H1 (cell line): ENCODE results near the gene PHLDA2. TPM values are rescaled to one million over a fixed set of nuclear protein-coding genes. Genes with fewer than 3 reads are reported as not detected.

ENCODE experiments used
- CTCF ChIA-PET: fragments of 300-600 bp; sonication (Branson Sonifier 250); formaldehyde crosslinking; loops from one replicate; lab custom pipeline; 2021; ENCODE audit not compliant: partially characterized antibody; lab: Charles Lee
- POLR2A ChIA-PET: fragments of 300-600 bp; sonication (Branson Sonifier 250); formaldehyde crosslinking; loops from one replicate; lab custom pipeline; 2021; ENCODE audit warnings: inconsistent platforms; ENCODE audit not compliant: partially characterized antibody; lab: Charles Lee
- DNase-seq, 2 experiments: peaks; one replicate each; pipeline versions ENCODE4 v3.0.0 to v3.0.0-alpha.2; 2010 to 2022; ENCODE audit warnings: low spot score in 2 of 2, low read depth in 1 of 2, mixed read lengths in 1 of 2
- FAIRE-seq: peaks from 2 replicates; lab custom pipeline; 2011; peaks lifted over from hg19 to GRCh38; lab: Jason Lieb, UNC
- H2AFZ ChIP-seq: 2 replicates; pipeline ENCODE4 v1.8.1; 2012; ENCODE audit warnings: low read length, inconsistent platforms
- H2AK5ac ChIP-seq: 2 replicates; pipeline ENCODE4 v1.6.1; 2013; ENCODE audit warnings: low read depth, low read length
- H2BK120ac ChIP-seq: replicated peaks from 2 replicates; pipeline ENCODE3; 2013; ENCODE audit warnings: low read depth, low read length, inconsistent platforms
- H2BK12ac ChIP-seq: 2 replicates; pipeline ENCODE4 v1.6.1; 2013; ENCODE audit warnings: low read depth, low read length
- H2BK15ac ChIP-seq: 2 replicates; pipeline ENCODE4 v1.6.1; 2013; ENCODE audit warnings: low read length
- H2BK20ac ChIP-seq: 2 replicates; pipeline ENCODE4 v1.6.1; 2013; ENCODE audit warnings: low read length
- H2BK5ac ChIP-seq: 2 replicates; pipeline ENCODE4 v1.6.1; 2013; ENCODE audit warnings: low read depth, low read length
- H3K14ac ChIP-seq: 2 replicates; pipeline ENCODE4 v1.6.1; 2013; ENCODE audit warnings: inconsistent platforms; ENCODE audit not compliant: insufficient read length
- H3K18ac ChIP-seq: 2 replicates; pipeline ENCODE4 v1.6.1; 2013; ENCODE audit warnings: low read length; ENCODE audit errors: extremely low read depth
- H3K23ac ChIP-seq: 2 replicates; pipeline ENCODE4 v1.6.1; 2013; ENCODE audit warnings: inconsistent platforms; ENCODE audit not compliant: insufficient read length
- H3K23me2 ChIP-seq: 2 replicates; pipeline ENCODE4 v1.6.1; 2013; ENCODE audit warnings: low read depth, low read length
- H3K27ac ChIP-seq: 2 replicates; pipeline ENCODE4 v1.6.1; 2011; ENCODE audit warnings: low read depth, low read length, inconsistent platforms
- H3K27me3 ChIP-seq, 4 experiments: replicated peaks in 1 of 4; 1 replicate in 1 of 4; 2 replicates in 3 of 4; pipeline versions ENCODE4 v1.6.1 to v1.8.1; 2011 to 2013; ENCODE audit warnings: low read length in 3 of 4, mild to moderate bottlenecking in 3 of 4, inconsistent platforms in 2 of 4, mixed read lengths in 2 of 4, moderate library complexity in 1 of 4; ENCODE audit not compliant: control insufficient read depth in 3 of 4, insufficient read depth in 3 of 4; ENCODE audit errors: extremely low read depth in 1 of 4
- H3K36me3 ChIP-seq, 4 experiments: 2 replicates each; pipeline versions ENCODE4 v1.6.1 to v1.8.1; 2011 to 2013; ENCODE audit warnings: mild to moderate bottlenecking in 4 of 4, low read length in 3 of 4, moderate library complexity in 2 of 4, control low read depth in 1 of 4, inconsistent platforms in 1 of 4; ENCODE audit not compliant: insufficient read depth in 4 of 4, control insufficient read depth in 2 of 4
- H3K4ac ChIP-seq: replicated peaks from 2 replicates; pipeline ENCODE3; 2013; ENCODE audit warnings: low read length, low read depth, mixed read lengths, inconsistent platforms; ENCODE audit not compliant: insufficient read length
- H3K4me1 ChIP-seq, 4 experiments: replicated peaks in 1 of 4; 1 replicate in 1 of 4; 2 replicates in 3 of 4; pipeline versions ENCODE4 v1.6.1 to v1.8.1; 2011 to 2013; ENCODE audit warnings: low read length in 3 of 4, inconsistent platforms in 2 of 4, mixed read lengths in 1 of 4; ENCODE audit not compliant: insufficient read depth in 4 of 4, control insufficient read depth in 3 of 4
- H3K4me2 ChIP-seq, 2 experiments: 2 replicates each; pipeline versions ENCODE4 v1.6.1 to v1.8.1; 2011 to 2013; ENCODE audit warnings: low read depth in 2 of 2, low read length in 2 of 2, control low read depth in 1 of 2, inconsistent platforms in 1 of 2, mild to moderate bottlenecking in 1 of 2; ENCODE audit not compliant: insufficient read depth in 1 of 2
- H3K4me3 ChIP-seq, 4 experiments: fragments of 200-600, 300-600 bp in 1 of 4; sonication (generic), shearing (Covaris generic), sonication (Bioruptor Twin) in 1 of 4; 2 replicates each; pipeline versions ENCODE4 v1.5.1 to v1.8.1; 2011 to 2016; ENCODE audit warnings: low read length in 4 of 4, low read depth in 3 of 4, control low read depth in 2 of 4, inconsistent platforms in 2 of 4, mild to moderate bottlenecking in 2 of 4, mixed read lengths in 1 of 4, moderate library complexity in 1 of 4; ENCODE audit not compliant: insufficient read depth in 2 of 4; ENCODE audit errors: extremely low read depth in 1 of 4
- H3K56ac ChIP-seq: replicated peaks from 2 replicates; pipeline ENCODE3; 2013; ENCODE audit warnings: low read depth, mild to moderate bottlenecking, mixed read lengths, low read length, inconsistent platforms; ENCODE audit not compliant: insufficient read length
- H3K79me1 ChIP-seq: 2 replicates; pipeline ENCODE4 v1.6.1; 2013; ENCODE audit warnings: low read depth, low read length, control low read depth
- H3K79me2 ChIP-seq, 2 experiments: 2 replicates each; pipeline versions ENCODE4 v1.6.1 to v1.8.1; 2012 to 2013; ENCODE audit warnings: low read length in 2 of 2, mild to moderate bottlenecking in 2 of 2, inconsistent platforms in 1 of 2; ENCODE audit not compliant: insufficient read depth in 2 of 2, control insufficient read depth in 1 of 2
- H3K9ac ChIP-seq, 4 experiments: replicated peaks in 1 of 4; 1 replicate in 1 of 4; 2 replicates in 3 of 4; pipeline versions ENCODE4 v1.6.1 to v1.8.1; 2011 to 2013; ENCODE audit warnings: low read depth in 3 of 4, low read length in 3 of 4, control low read depth in 2 of 4, mild to moderate bottlenecking in 2 of 4, moderate library complexity in 2 of 4, inconsistent platforms in 1 of 4; ENCODE audit errors: extremely low read depth in 1 of 4
- H3K9me3 ChIP-seq, 2 experiments: 2 replicates each; pipeline versions ENCODE4 v1.6.1 to v1.8.1; 2012 to 2013; ENCODE audit warnings: mild to moderate bottlenecking in 2 of 2, moderate library complexity in 2 of 2, control low read depth in 1 of 2, inconsistent platforms in 1 of 2, low read depth in 1 of 2, low read length in 1 of 2, mixed read lengths in 1 of 2; ENCODE audit not compliant: insufficient read depth in 2 of 2
- H4K20me1 ChIP-seq, 2 experiments: replicated peaks in 1 of 2; 2 replicates each; pipeline versions ENCODE3 to v1.8.1; 2011 to 2013; ENCODE audit warnings: inconsistent platforms in 2 of 2, low read length in 2 of 2, mild to moderate bottlenecking in 1 of 2; ENCODE audit not compliant: insufficient read depth in 2 of 2, control insufficient read depth in 1 of 2
- H4K5ac ChIP-seq: 2 replicates; pipeline ENCODE4 v1.6.1; 2013; ENCODE audit warnings: low read length, low read depth, mixed read lengths, inconsistent platforms; ENCODE audit not compliant: insufficient read length
- H4K8ac ChIP-seq: 2 replicates; pipeline ENCODE4 v1.8.0; 2013; ENCODE audit warnings: mild to moderate bottlenecking, moderate library complexity, low read length, inconsistent platforms; ENCODE audit not compliant: insufficient read depth; ENCODE audit errors: extremely low read depth
- H4K91ac ChIP-seq: replicated peaks from 2 replicates; pipeline ENCODE3; 2013; ENCODE audit warnings: low read length, mixed read lengths, inconsistent platforms; ENCODE audit not compliant: insufficient read length
- POLR2A ChIP-seq, 2 experiments: IDR thresholded peaks; 1 replicate in 1 of 2; 2 replicates in 1 of 2; pipeline ENCODE4 v1.6.1; 2011; ENCODE audit warnings: low read depth in 2 of 2, low read length in 2 of 2, mild to moderate bottlenecking in 2 of 2; ENCODE audit errors: control extremely low read depth in 1 of 2
- POU5F1 ChIP-seq: IDR thresholded peaks from 2 replicates; pipeline ENCODE4 v1.6.1; 2011; ENCODE audit warnings: low read depth, mild to moderate bottlenecking, low read length, moderate library complexity
- WGBS, 2 experiments: shearing (Covaris generic) in 1 of 2; methylation state at CpG; one replicate each; pipeline versions ENCODE4 v1.1.6 to v1.1.7; 2013 to 2015; ENCODE audit warnings: low lambda C conversion rate in 2 of 2, mixed read lengths in 2 of 2, inconsistent platforms in 1 of 2, low coverage in 1 of 2, missing lambda C conversion rate in 1 of 2; ENCODE audit not compliant: insufficient replicate concordance in 2 of 2, insufficient coverage in 1 of 2, insufficient read length in 1 of 2; ENCODE audit errors: extremely low coverage in 1 of 2, missing lambda C conversion rate in 1 of 2; 5-methylcytosine and 5-hydroxymethylcytosine counted together
- polyA plus RNA-seq, 7 experiments: library from polyadenylated mRNA; depleted of rRNA in 3 of 7; stranded (reverse) in 5 of 7; unstranded in 2 of 7; fragments of >200 nt in 5 of 7; fragments of 200-250 nt in 2 of 7; gene quantifications; 1 replicate in 5 of 7; 2 replicates in 1 of 7; 4 replicates in 1 of 7; pipeline versions ENCODE4 v1.2.1 to v1.2.3, GENCODE V29; 2011 to 2013; ENCODE audit warnings: missing spikeins in 2 of 7, mixed read lengths in 2 of 7
- total RNA-seq: library from RNA; stranded (reverse); fragmentation: NEBNext Ultra II Directional; extraction: Animal tissue kit (Norgen Biotek cat#: 25700); gene quantifications from 2 replicates; pipeline ENCODE4 v1.2.1, GENCODE V29; 2021

The PHLDA2 gene
- total and polyA plus RNA-seq, 2 of the 8 experiments (the other 6 are each of a cell fraction or from before 2014, with no cell fraction given): 5.2 to 7.6 TPM

GRCh38 chr11:2943711-2944118 lies 14.5 kb upstream of the PHLDA2 start:
- 0 out of 2 replicates have a peak overlapping the region, but pooled peaks have one; percentile 16 for H2BK5ac ChIP-seq
- H3K36me3 ChIP-seq: peaks cover 7 to 22% (median 16%) of the 10 kb centered on the region in 4 experiments; a peak in 6 of 8 replicates
- H3K9ac ChIP-seq: no peak overlapping the region
- H3K79me2 ChIP-seq: no peaks in the 10 kb centered on the region
- no peak overlapping the region for H4K8ac ChIP-seq
- H3K4ac ChIP-seq: no peak overlapping the region
- H3K27ac ChIP-seq: no peak overlapping the region
- peaks cover 3% of the 10 kb centered on the region; the same call in 1 of the 2 replicates for H3K79me1 ChIP-seq
- no peak overlapping the region for H2AK5ac ChIP-seq
- ChIA-PET POLR2A (interaction anchor here (1.1 to 2.9 kb wide), 3 partner anchors 10 to 23 kb away, joined by 3 to 13 read pairs (median 4); no protein-coding TSS in a partner anchor), CTCF (interaction anchor here (0.6 to 4.9 kb wide), 3 partner anchors 9 to 545 kb away, joined by 3 to 33 read pairs (median 10); partner anchors contain the start of gene PHLDA2)
- H3K56ac ChIP-seq: no peak overlapping the region
- DNase-seq (no peak), FAIRE-seq (no peak)
- H3K9me3 ChIP-seq: peaks cover 5 to 15% of the 10 kb centered on the region in 2 experiments
- TF ChIP-seq POU5F1: no peak
- TF ChIP-seq POLR2A (IDR thresholded peaks at IDR 0.05; ENCODE audit: control extremely low read depth in 1 of 2, low read depth in 2 of 2, low read length in 2 of 2): peak in 1 of 2 experiments; percentile 33; a peak in 1 of 3 replicates
- no peak overlapping the region for H3K23ac ChIP-seq
- no peak overlapping the region for H2BK12ac ChIP-seq
- peaks cover 25 to 30% of the 10 kb centered on the region in 2 experiments for H4K20me1 ChIP-seq
- H2BK120ac ChIP-seq: no peak overlapping the region
- H2BK20ac ChIP-seq: no peak overlapping the region
- no peaks in the 10 kb centered on the region for H3K23me2 ChIP-seq
- no peak overlapping the region for H2BK15ac ChIP-seq
- 91% methylated on average over 11 of the region's 12 CpGs; no CpG with 5 or more reads in 1 of the 2 experiments for WGBS, 2 experiments
- H3K4me2 ChIP-seq: no peak overlapping the region
- no peak overlapping the region for H4K91ac ChIP-seq
- H3K18ac ChIP-seq: no peak overlapping the region
- H3K4me3 ChIP-seq: no peak overlapping the region
- H4K5ac ChIP-seq: no peak overlapping the region
- H3K14ac ChIP-seq: no peak overlapping the region
- no peak overlapping the region for H2AFZ ChIP-seq
- H3K27me3 ChIP-seq: no peaks in the 10 kb centered on the region
- H3K4me1 ChIP-seq: peaks cover 0 to 30% (median 12%) of the 10 kb centered on the region in 4 experiments; a peak in 6 of 7 replicates
